ENCODE results near the gene ACTL8. TPM values are rescaled to one million over a fixed set of nuclear protein-coding genes. Genes with fewer than 3 reads are reported as not detected.

ACTL8 gene
- polyA plus RNA-seq, 4 donors = 0.03 to 0.12 TPM; not detected in 2

DNA sequence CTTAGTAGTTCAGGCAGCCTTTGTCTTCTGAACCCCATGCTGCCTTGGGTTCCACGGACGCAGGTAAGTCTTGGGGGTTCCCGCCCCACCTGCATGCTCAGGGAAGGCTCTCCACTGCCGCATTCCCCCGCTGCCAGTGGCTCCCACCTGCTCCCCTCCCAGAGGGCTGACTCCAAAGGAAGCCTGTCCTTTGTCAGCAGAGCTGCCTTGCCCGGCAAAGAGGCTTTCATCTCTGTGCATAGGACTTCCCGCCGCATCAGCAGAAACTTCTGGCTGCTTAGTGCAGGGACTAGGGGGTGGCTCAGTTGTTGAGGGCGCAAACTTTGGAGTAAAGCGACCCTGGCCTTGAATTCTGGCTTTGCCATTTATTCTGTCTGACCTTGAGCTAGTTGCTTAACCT lies 25.2 kb upstream of the ACTL8 start:
- Histone ChIP-seq H3K27ac (ENCODE audit: low read depth in 1 of 3, low read length in 2 of 3) (no peak overlapping the region), H3K4me3 (ENCODE audit: low read depth in 1 of 3, low read length in 3 of 3) (no peak overlapping the region), H3K4me1 (ENCODE audit: control insufficient read depth in 3 of 3, insufficient read depth in 2 of 3, low read depth in 1 of 3, low read length in 2 of 3) (no peaks in the 10 kb centered on the region), H3K36me3 (ENCODE audit: control insufficient read depth in 3 of 3, insufficient read depth in 2 of 3, low read depth in 1 of 3, low read length in 3 of 3) (no peaks in the 10 kb centered on the region), H3K9me3 (ENCODE audit: control insufficient read depth in 2 of 2, insufficient read depth in 1 of 2, low read depth in 1 of 2, low read length in 1 of 2) (no peaks in the 10 kb centered on the region), H3K27me3 (ENCODE audit: control insufficient read depth in 3 of 3, insufficient read depth in 3 of 3, low read length in 3 of 3) (peaks cover 0 to 8% (median 7%) of the 10 kb centered on the region in 3 donors)
- DNase-seq = no peak
- WGBS, 3 donors = 68 to 75% (median 75%) methylated on average over 10 of the region's 10 CpGs
- FAIRE-seq = no peak

GRCh38 chr1:17731460-17731859 lies 23.7 kb upstream of the ACTL8 start:
- Histone ChIP-seq H3K27ac (ENCODE audit: low read depth in 1 of 3, low read length in 2 of 3) (no peak overlapping the region), H3K36me3 (ENCODE audit: control insufficient read depth in 3 of 3, insufficient read depth in 2 of 3, low read depth in 1 of 3, low read length in 3 of 3) (no peaks in the 10 kb centered on the region), H3K9me3 (ENCODE audit: control insufficient read depth in 2 of 2, insufficient read depth in 1 of 2, low read depth in 1 of 2, low read length in 1 of 2) (no peaks in the 10 kb centered on the region), H3K4me3 (ENCODE audit: low read depth in 1 of 3, low read length in 3 of 3) (no peak overlapping the region), H3K4me1 (ENCODE audit: control insufficient read depth in 3 of 3, insufficient read depth in 2 of 3, low read depth in 1 of 3, low read length in 2 of 3) (no peaks in the 10 kb centered on the region), H3K27me3 (ENCODE audit: control insufficient read depth in 3 of 3, insufficient read depth in 3 of 3, low read length in 3 of 3) (peaks cover 0 to 7% (median 4%) of the 10 kb centered on the region in 3 donors)
- DNase-seq = no peak
- FAIRE-seq = no peak
- 48 to 69% (median 53%) methylated on average over 5 of the region's 5 CpGs for WGBS, 3 donors

GRCh38 chr1:17732475-17732874 lies 22.7 kb upstream of the ACTL8 start:
- Histone ChIP-seq H3K4me3 (ENCODE audit: low read depth in 1 of 3, low read length in 3 of 3) (no peak overlapping the region), H3K27me3 (ENCODE audit: control insufficient read depth in 3 of 3, insufficient read depth in 3 of 3, low read length in 3 of 3) (peaks cover 0 to 7% (median 2%) of the 10 kb centered on the region in 3 donors), H3K36me3 (ENCODE audit: control insufficient read depth in 3 of 3, insufficient read depth in 2 of 3, low read depth in 1 of 3, low read length in 3 of 3) (no peaks in the 10 kb centered on the region), H3K27ac (ENCODE audit: low read depth in 1 of 3, low read length in 2 of 3) (no peak overlapping the region), H3K4me1 (ENCODE audit: control insufficient read depth in 3 of 3, insufficient read depth in 2 of 3, low read depth in 1 of 3, low read length in 2 of 3) (no peaks in the 10 kb centered on the region), H3K9me3 (ENCODE audit: control insufficient read depth in 2 of 2, insufficient read depth in 1 of 2, low read depth in 1 of 2, low read length in 1 of 2) (no peaks in the 10 kb centered on the region)
- DNase-seq (no peak), FAIRE-seq (no peak)
- 71 to 81% (median 73%) methylated on average over 2 of the region's 2 CpGs for WGBS, 3 donors

DNA sequence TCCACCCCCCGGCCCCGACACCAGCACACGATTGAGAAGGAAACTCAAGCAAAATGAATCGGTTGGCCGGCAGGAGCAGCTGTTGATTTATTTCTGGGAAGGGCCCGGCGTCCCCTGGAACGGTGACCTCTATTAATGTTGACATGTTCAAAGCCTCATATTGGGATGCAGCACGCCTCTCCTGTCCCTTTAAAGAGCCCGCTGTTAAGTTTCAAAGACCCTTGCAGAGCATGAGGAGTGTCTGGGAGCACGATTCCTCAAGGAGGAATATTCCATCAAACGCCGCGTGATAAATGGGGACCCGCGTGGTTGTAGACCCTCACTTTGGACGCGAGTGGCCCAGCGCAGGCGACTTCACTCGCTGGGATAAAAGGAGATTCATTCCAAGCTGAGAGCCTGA lies 21.5 kb upstream of the ACTL8 start:
- H3K4me3 ChIP-seq (ENCODE audit: low read depth in 1 of 3, low read length in 3 of 3) = no peak overlapping the region
- H3K4me1 ChIP-seq (ENCODE audit: control insufficient read depth in 3 of 3, insufficient read depth in 2 of 3, low read depth in 1 of 3, low read length in 2 of 3) = no peaks in the 10 kb centered on the region
- FAIRE-seq (no peak), DNase-seq (no peak)
- peaks cover 0 to 7% (median 2%) of the 10 kb centered on the region in 3 donors for H3K27me3 ChIP-seq (ENCODE audit: control insufficient read depth in 3 of 3, insufficient read depth in 3 of 3, low read length in 3 of 3)
- WGBS, 3 donors = 65 to 67% (median 65%) methylated on average over 21 of the region's 21 CpGs
- no peaks in the 10 kb centered on the region for H3K9me3 ChIP-seq (ENCODE audit: control insufficient read depth in 2 of 2, insufficient read depth in 1 of 2, low read depth in 1 of 2, low read length in 1 of 2)
- no peak overlapping the region for H3K27ac ChIP-seq (ENCODE audit: low read depth in 1 of 3, low read length in 2 of 3)
- H3K36me3 ChIP-seq (ENCODE audit: control insufficient read depth in 3 of 3, insufficient read depth in 2 of 3, low read depth in 1 of 3, low read length in 3 of 3) = no peaks in the 10 kb centered on the region

- Histone ChIP-seq H3K27ac (ENCODE audit: low read depth in 1 of 3, low read length in 2 of 3) (no peak overlapping the region), H3K4me3 (ENCODE audit: low read depth in 1 of 3, low read length in 3 of 3) (no peak overlapping the region), H3K9me3 (ENCODE audit: control insufficient read depth in 2 of 2, insufficient read depth in 1 of 2, low read depth in 1 of 2, low read length in 1 of 2) (no peaks in the 10 kb centered on the region), H3K4me1 (ENCODE audit: control insufficient read depth in 3 of 3, insufficient read depth in 2 of 3, low read depth in 1 of 3, low read length in 2 of 3) (no peaks in the 10 kb centered on the region), H3K27me3 (ENCODE audit: control insufficient read depth in 3 of 3, insufficient read depth in 3 of 3, low read length in 3 of 3) (peaks cover 0 to 7% (median under 1%) of the 10 kb centered on the region in 3 donors), H3K36me3 (ENCODE audit: control insufficient read depth in 3 of 3, insufficient read depth in 2 of 3, low read depth in 1 of 3, low read length in 3 of 3) (no peaks in the 10 kb centered on the region)
- FAIRE-seq (no peak), DNase-seq (no peak)
- WGBS, 3 donors = 78 to 85% (median 80%) methylated on average over 7 of the region's 7 CpGs
Observed at GRCh38 chr1:17734609-17735008, 20.5 kb upstream of the ACTL8 start.

- 62 to 87% (median 76%) methylated on average over 2 of the region's 2 CpGs for WGBS, 3 donors
- Histone ChIP-seq H3K9me3 (ENCODE audit: control insufficient read depth in 2 of 2, insufficient read depth in 1 of 2, low read depth in 1 of 2, low read length in 1 of 2) (no peaks in the 10 kb centered on the region), H3K4me3 (ENCODE audit: low read depth in 1 of 3, low read length in 3 of 3) (no peak overlapping the region), H3K36me3 (ENCODE audit: control insufficient read depth in 3 of 3, insufficient read depth in 2 of 3, low read depth in 1 of 3, low read length in 3 of 3) (no peaks in the 10 kb centered on the region), H3K27ac (ENCODE audit: low read depth in 1 of 3, low read length in 2 of 3) (no peak overlapping the region), H3K4me1 (ENCODE audit: control insufficient read depth in 3 of 3, insufficient read depth in 2 of 3, low read depth in 1 of 3, low read length in 2 of 3) (no peaks in the 10 kb centered on the region), H3K27me3 (ENCODE audit: control insufficient read depth in 3 of 3, insufficient read depth in 3 of 3, low read length in 3 of 3) (peaks cover 0 to 3% (median 2%) of the 10 kb centered on the region in 3 donors)
- no peak for DNase-seq
- FAIRE-seq = no peak
Observed at GRCh38 chr1:17735348-17735747, 19.8 kb upstream of the ACTL8 start.

DNA sequence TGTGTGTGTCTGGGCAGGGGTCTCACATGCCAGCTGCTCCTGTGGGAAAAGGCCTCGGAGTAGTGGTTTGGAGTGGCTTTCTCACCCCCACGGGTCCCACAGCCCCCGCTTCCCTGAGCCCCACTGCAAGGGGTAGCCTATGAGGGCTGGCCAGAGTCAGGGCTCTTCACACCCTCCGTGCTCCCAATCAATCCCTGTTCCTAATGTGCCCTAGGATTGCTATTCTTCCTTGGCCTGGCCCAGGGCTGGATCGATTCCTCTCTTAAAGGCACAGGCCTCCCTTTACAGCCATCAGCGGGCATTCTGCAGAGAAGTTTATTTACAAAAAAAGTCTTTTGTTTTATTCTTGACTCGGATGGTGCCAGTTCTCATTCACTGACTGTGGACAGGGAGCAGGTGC lies 19.3 kb upstream of the ACTL8 start:
- Histone ChIP-seq H3K27me3 (ENCODE audit: control insufficient read depth in 3 of 3, insufficient read depth in 3 of 3, low read length in 3 of 3) (peaks cover 0 to 2% (median 0%) of the 10 kb centered on the region in 3 donors), H3K4me1 (ENCODE audit: control insufficient read depth in 3 of 3, insufficient read depth in 2 of 3, low read depth in 1 of 3, low read length in 2 of 3) (no peaks in the 10 kb centered on the region), H3K27ac (ENCODE audit: low read depth in 1 of 3, low read length in 2 of 3) (no peak overlapping the region), H3K9me3 (ENCODE audit: control insufficient read depth in 2 of 2, insufficient read depth in 1 of 2, low read depth in 1 of 2, low read length in 1 of 2) (no peaks in the 10 kb centered on the region), H3K4me3 (ENCODE audit: low read depth in 1 of 3, low read length in 3 of 3) (no peak overlapping the region), H3K36me3 (ENCODE audit: control insufficient read depth in 3 of 3, insufficient read depth in 2 of 3, low read depth in 1 of 3, low read length in 3 of 3) (no peaks in the 10 kb centered on the region)
- WGBS, 3 donors = 27 to 41% (median 30%) methylated on average over 7 of the region's 7 CpGs
- FAIRE-seq (no peak), DNase-seq (no peak)

DNA sequence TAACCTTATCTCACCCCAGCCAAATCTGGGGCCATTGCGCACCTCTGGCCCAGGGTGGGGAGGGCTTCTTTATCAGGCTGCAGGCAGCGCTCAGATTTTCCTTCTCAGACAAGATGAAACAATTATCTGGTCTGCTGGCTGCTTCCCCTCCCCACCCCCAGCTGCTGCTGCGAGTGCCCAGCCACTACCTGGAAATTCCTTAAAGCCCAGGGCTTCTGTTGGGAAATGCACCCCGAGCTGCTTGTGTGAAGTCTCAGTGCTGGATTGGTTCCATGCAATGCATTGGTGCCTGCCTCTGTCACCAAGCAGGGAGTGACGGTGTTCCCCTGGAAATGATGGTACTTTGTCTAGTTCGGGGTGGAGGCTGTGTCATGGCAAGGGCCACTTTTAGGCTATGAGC lies 18.5 kb upstream of the ACTL8 start:
- no peak for DNase-seq
- WGBS, 3 donors = 39 to 60% (median 47%) methylated on average over 6 of the region's 6 CpGs
- H3K9me3 ChIP-seq (ENCODE audit: control insufficient read depth in 2 of 2, insufficient read depth in 1 of 2, low read depth in 1 of 2, low read length in 1 of 2) = no peaks in the 10 kb centered on the region
- no peak overlapping the region for H3K27ac ChIP-seq (ENCODE audit: low read depth in 1 of 3, low read length in 2 of 3)
- no peaks in the 10 kb centered on the region for H3K4me1 ChIP-seq (ENCODE audit: control insufficient read depth in 3 of 3, insufficient read depth in 2 of 3, low read depth in 1 of 3, low read length in 2 of 3)
- H3K36me3 ChIP-seq (ENCODE audit: control insufficient read depth in 3 of 3, insufficient read depth in 2 of 3, low read depth in 1 of 3, low read length in 3 of 3) = no peaks in the 10 kb centered on the region
- peaks cover 0 to 2% (median 0%) of the 10 kb centered on the region in 3 donors for H3K27me3 ChIP-seq (ENCODE audit: control insufficient read depth in 3 of 3, insufficient read depth in 3 of 3, low read length in 3 of 3)
- FAIRE-seq = no peak
- no peak overlapping the region for H3K4me3 ChIP-seq (ENCODE audit: low read depth in 1 of 3, low read length in 3 of 3)

- H3K27ac ChIP-seq (ENCODE audit: low read depth in 1 of 3, low read length in 2 of 3) = no peak overlapping the region
- H3K4me3 ChIP-seq (ENCODE audit: low read depth in 1 of 3, low read length in 3 of 3) = no peak overlapping the region
- no peaks in the 10 kb centered on the region for H3K4me1 ChIP-seq (ENCODE audit: control insufficient read depth in 3 of 3, insufficient read depth in 2 of 3, low read depth in 1 of 3, low read length in 2 of 3)
- no peak for FAIRE-seq
- DNase-seq = no peak
- H3K27me3 ChIP-seq (ENCODE audit: control insufficient read depth in 3 of 3, insufficient read depth in 3 of 3, low read length in 3 of 3) = peaks cover 0 to 2% (median 0%) of the 10 kb centered on the region in 3 donors
- no peaks in the 10 kb centered on the region for H3K9me3 ChIP-seq (ENCODE audit: control insufficient read depth in 2 of 2, insufficient read depth in 1 of 2, low read depth in 1 of 2, low read length in 1 of 2)
- no peaks in the 10 kb centered on the region for H3K36me3 ChIP-seq (ENCODE audit: control insufficient read depth in 3 of 3, insufficient read depth in 2 of 3, low read depth in 1 of 3, low read length in 3 of 3)
Observed at GRCh38 chr1:17739050-17739449, 16.1 kb upstream of the ACTL8 start.
